K562 (cell line): ENCODE results near the gene RAB6A. TPM values are rescaled to one million over a fixed set of nuclear protein-coding genes. Genes with fewer than 3 reads are reported as not detected.

ENCODE experiments used
- CEBPG ChIP-seq, 3 experiments: fragments of 200-800 bp in 1 of 3; sonication (Bioruptor generic) in 1 of 3; sonication (generic) in 1 of 3; formaldehyde crosslinking in 1 of 3; IDR thresholded peaks in 2 of 3; conservative IDR thresholded peaks in 1 of 3; 2 replicates each; pipeline versions ENCODE4 v1.6.1 to v1.8.0; 2016 to 2022; ENCODE audit warnings: missing compliant biosample characterization in 2 of 3, missing genetic modification characterization in 2 of 3, mild to moderate bottlenecking in 1 of 3, missing genetic modification reagents in 1 of 3
- CHD7 ChIP-seq: fragments of 200-600 bp; sonication (generic); IDR thresholded peaks from one replicate; pipeline ENCODE4 v1.6.1; 2012; ENCODE audit warnings: mild to moderate bottlenecking, low read depth, low read length, inconsistent platforms
- COPS2 ChIP-seq: fragments of 450-650 bp; conservative IDR thresholded peaks from 2 replicates; pipeline ENCODE4 v1.6.1; 2016; ENCODE audit warnings: mild to moderate bottlenecking, moderate library complexity
- GTF2F1 ChIP-seq: IDR thresholded peaks from 2 replicates; pipeline ENCODE4 v1.6.1; 2011; ENCODE audit warnings: low read depth, low read length, improper control_type of control experiment
- PHB ChIP-seq: fragments of 250-450 bp; sonication (Bioruptor Pico); IDR thresholded peaks from 2 replicates; pipeline ENCODE4 v1.5.0; 2021
- SRSF7 ChIP-seq: fragments of 200-400 bp; formaldehyde crosslinking; optimal IDR thresholded peaks from 2 replicates; pipeline ENCODE3; 2017; ENCODE audit warnings: mild to moderate bottlenecking, low read depth, low read length
- ZNF639 ChIP-seq, 2 experiments: fragments of 200-800 bp in 1 of 2; sonication (Bioruptor generic) in 1 of 2; sonication (generic) in 1 of 2; formaldehyde crosslinking in 1 of 2; IDR thresholded peaks in 1 of 2; conservative IDR thresholded peaks in 1 of 2; 2 replicates each; pipeline versions ENCODE4 v1.5.0 to v1.6.1; 2016 to 2020; ENCODE audit warnings: missing compliant biosample characterization in 1 of 2, missing genetic modification characterization in 1 of 2, missing genetic modification reagents in 1 of 2
- ZNF695 ChIP-seq: fragments of 450-650 bp; formaldehyde crosslinking; IDR thresholded peaks from 2 replicates; pipeline ENCODE4 v1.4.0; 2020; ENCODE audit warnings: mild to moderate bottlenecking, moderate library complexity
- ZNF717 ChIP-seq: fragments of 250-450 bp; sonication (Bioruptor Pico); IDR thresholded peaks from 2 replicates; pipeline ENCODE4 v1.5.0; 2021
- polyA plus RNA-seq, 8 experiments: library from polyadenylated mRNA; depleted of rRNA in 4 of 8; stranded (reverse) in 5 of 8; unstranded in 3 of 8; fragments of >200 nt; fragmentation: Nextera tagmentation in 2 of 8; fragmentation: Illumina TruSeq in 1 of 8; extraction: Ambion mirVana in 2 of 8; extraction: Trizol in 1 of 8; gene quantifications; 2 replicates each; pipeline versions ENCODE4 v1.2.1 to v1.2.3, GENCODE V29; 2011 to 2014; ENCODE audit warnings: inconsistent platforms in 1 of 8, missing spikeins in 1 of 8
- total RNA-seq, 7 experiments: library from RNA; depleted of rRNA in 6 of 7; stranded (reverse); fragments of >200 nt in 6 of 7; fragmentation: Illumina TruSeq in 2 of 7; extraction: Trizol in 2 of 7; gene quantifications; 2 replicates each; pipeline versions ENCODE4 v1.2.1 to v1.2.3, GENCODE V29; 2011 to 2021; ENCODE audit warnings: low replicate concordance in 1 of 7
- TF ChIP-seq, protein P1 (sequence below): fragments of 250-450 bp; sonication (Bioruptor Pico); IDR thresholded peaks from 2 replicates; pipeline ENCODE4 v1.5.0; 2020; ENCODE audit warnings: mild to moderate bottlenecking

Gene RAB6A
- total and polyA plus RNA-seq, 9 of the 15 experiments (the other 6 are each of a cell fraction or from before 2014, with no cell fraction given): 14.0 to 95.3 (median 45.4) TPM

DNA sequence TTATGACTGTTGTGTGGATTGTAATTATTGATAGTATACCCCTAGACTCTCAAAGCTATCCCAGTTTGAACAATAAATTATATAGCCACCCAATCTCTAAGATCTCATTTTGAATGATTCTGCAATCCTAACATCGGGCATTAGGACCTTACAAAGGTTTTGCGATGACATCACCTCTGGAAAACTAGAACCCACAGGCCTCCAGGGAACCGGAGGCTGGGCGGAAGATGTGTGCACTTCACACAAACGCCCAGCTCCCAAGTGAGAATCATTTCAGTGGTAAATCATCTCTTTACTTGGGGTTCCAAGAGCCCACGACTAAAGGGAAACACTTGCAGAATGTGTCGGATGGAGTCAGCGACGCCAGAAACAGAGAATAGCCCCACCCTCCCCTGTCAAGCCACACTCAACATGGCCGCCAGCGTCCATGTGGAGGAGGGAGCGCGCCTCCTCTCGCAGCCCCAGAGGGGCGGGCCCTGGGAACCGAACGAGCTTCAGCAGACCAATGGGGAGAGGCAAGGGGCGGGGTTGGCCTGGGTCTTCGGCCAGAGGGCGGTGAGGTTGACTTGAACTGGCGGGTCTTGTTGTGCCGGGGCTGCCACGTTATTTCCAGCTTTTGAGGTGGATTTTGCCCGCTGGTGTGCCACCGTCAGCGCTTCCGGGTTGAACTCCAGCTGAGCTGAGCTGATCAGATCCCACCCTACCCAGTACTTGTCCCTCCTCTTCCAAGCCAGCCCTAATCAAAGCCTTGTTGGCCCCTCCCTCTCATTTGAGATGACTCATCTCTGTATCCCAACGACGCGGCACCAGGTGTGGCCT, 18.4 kb upstream of the RAB6A start (continued):
- TF ChIP-seq ZNF639 (CRISPR knock-in tag; conservative IDR thresholded peaks at IDR 0.05 in 1 of 2, IDR thresholded peaks at IDR 0.05 in 1 of 2) (peak in 1 of 2 experiments; percentile 73; a peak in 2 of 4 replicates), CHD7 (no peak), PHB (no peak), GTF2F1 (no peak), ZNF717 (no peak), SRSF7 (no peak), ZNF695 (CRISPR knock-in tag) (no peak), CEBPG (CRISPR knock-in tag; IDR thresholded peaks at IDR 0.05) (peak; percentile 21; the same call in 1 of the 2 replicates), CEBPG (tag; conservative IDR thresholded peaks at IDR 0.05 in 1 of 2, IDR thresholded peaks at IDR 0.05 in 1 of 2) (peak; percentile 76 to 82), COPS2 (no peak)
- TF ChIP-seq, protein P1, sequence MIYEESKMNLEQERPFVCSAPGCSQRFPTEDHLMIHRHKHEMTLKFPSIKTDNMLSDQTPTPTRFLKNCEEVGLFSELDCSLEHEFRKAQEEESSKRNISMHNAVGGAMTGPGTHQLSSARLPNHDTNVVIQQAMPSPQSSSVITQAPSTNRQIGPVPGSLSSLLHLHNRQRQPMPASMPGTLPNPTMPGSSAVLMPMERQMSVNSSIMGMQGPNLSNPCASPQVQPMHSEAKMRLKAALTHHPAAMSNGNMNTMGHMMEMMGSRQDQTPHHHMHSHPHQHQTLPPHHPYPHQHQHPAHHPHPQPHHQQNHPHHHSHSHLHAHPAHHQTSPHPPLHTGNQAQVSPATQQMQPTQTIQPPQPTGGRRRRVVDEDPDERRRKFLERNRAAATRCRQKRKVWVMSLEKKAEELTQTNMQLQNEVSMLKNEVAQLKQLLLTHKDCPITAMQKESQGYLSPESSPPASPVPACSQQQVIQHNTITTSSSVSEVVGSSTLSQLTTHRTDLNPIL (CRISPR knock-in tag): no peak
